HG02981 (cell line): ENCODE measurements around the gene ZFR2.
"Not testable (repeated sequence)": the region's sequence is repeated elsewhere in the genome, so short reads cannot be mapped to it uniquely, and the experiment has no call there.

Experiments used
- ATAC-seq: cut with Tn5 transposase; IDR thresholded peaks from one replicate; pipeline ENCODE4 v1.9.1; 2021; ENCODE audit warnings: mild to moderate bottlenecking, moderate library complexity; ENCODE audit not compliant: unreplicated experiment

The ZFR2 gene

GRCh38 chr19:3774621-3775373 is 94.0 kb downstream of the ZFR2 start:
- ATAC-seq: no peak

GRCh38 chr19:3773814-3774515 is 94.9 kb downstream of the ZFR2 start:
- ATAC-seq: no peak

- no peak for ATAC-seq
These were observed 96.9 kb downstream of the ZFR2 start, which contains the start of gene RAX2 for GRCh38 chr19:3771906-3772455. RAX2 (minus strand) TSS chr19:3772228; CDS start chr19:3771742, 486 bp downstream.

- no peak for ATAC-seq
These were observed 97.6 kb downstream of the ZFR2 start for GRCh38 chr19:3771000-3771905.

GRCh38 chr19:3770136-3770999 is 98.5 kb downstream of the ZFR2 start:
- no peak for ATAC-seq

DNA sequence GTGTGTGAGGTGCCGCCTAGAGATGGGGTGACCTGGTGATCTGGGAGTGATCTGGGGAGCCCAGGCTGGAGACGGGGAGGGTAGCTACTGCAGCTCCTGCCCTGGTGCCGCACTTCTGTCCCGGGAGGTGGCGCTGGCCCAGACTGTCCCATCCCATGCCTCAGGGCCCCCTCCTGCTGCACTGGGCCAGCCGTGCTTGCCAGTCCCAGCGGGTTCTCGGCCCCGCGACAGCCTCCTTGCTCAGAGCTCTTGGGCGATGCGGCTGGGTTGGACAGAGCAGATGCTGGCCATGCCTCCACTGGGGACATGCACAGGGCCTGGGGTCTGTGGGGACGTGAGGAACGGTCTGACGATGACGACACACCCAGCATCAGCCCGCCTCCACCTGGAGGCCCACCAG is 99.3 kb downstream of the ZFR2 start:
- no peak for ATAC-seq

DNA sequence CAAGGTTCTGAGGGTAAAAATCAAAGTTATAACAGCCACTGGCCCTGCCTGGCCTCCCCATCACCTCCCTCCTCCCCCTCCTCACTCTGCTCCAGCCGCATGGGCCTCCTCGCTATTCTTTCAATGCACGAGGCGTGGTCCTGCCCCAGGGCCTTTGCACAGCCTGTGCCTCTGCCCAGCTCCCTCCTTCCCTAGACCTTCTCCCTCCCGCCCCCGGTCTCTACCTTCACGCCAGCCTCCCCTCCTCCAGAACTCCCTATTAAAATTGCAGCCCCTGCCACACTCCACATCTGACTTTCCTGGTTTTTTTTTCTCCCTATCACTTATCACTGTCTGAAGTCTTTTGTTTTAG is 100.1 kb downstream of the ZFR2 start:
- no peak for ATAC-seq

- no peak for ATAC-seq
These were observed 100.7 kb downstream of the ZFR2 start for GRCh38 chr19:3768015-3768747.

- ATAC-seq: no peak
These were observed 101.8 kb downstream of the ZFR2 start for GRCh38 chr19:3767050-3767449.

- no peak for ATAC-seq
These were observed 102.3 kb downstream of the ZFR2 start for GRCh38 chr19:3766520-3766919.

DNA sequence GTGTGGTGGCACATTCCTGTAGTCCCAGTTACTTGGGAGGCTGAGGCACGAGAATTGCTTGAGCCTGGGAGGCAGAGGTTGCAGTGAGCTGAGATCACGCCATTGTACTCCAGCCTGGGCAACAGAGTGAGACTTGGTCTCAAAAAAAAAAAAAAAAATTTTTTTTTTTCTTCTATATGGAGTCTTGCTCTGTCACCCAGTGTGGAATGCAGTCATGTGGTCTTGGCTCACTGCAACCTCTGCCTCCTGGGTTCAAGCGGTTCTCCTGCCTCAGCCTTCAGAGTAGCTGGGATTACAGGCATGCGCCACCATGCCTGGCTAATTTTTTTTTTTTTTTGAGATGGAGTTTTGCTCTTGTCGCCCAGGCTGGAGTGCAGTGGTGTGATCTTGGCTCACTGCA is 103.1 kb downstream of the ZFR2 start:
- ATAC-seq: not testable (repeated sequence)

DNA sequence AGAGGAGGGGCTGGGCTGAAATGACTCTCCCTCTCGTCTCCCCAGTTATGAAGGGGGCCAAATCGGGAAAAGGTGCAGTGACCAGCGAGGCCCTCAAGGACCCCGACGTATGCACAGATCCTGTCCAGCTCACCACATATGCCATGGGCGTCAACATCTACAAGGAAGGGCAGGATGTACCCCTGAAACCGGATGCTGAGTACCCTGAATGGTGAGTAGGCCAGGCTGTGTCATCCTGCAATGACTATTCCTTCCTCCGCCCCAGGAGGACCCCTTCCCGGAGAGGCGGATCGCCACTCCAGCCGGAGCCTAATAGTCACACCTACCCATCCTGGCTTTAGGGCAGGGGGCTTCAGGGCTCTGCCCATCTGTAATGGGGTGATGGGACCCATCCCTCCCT is 103.7 kb downstream of the ZFR2 start:
- no peak for ATAC-seq

DNA sequence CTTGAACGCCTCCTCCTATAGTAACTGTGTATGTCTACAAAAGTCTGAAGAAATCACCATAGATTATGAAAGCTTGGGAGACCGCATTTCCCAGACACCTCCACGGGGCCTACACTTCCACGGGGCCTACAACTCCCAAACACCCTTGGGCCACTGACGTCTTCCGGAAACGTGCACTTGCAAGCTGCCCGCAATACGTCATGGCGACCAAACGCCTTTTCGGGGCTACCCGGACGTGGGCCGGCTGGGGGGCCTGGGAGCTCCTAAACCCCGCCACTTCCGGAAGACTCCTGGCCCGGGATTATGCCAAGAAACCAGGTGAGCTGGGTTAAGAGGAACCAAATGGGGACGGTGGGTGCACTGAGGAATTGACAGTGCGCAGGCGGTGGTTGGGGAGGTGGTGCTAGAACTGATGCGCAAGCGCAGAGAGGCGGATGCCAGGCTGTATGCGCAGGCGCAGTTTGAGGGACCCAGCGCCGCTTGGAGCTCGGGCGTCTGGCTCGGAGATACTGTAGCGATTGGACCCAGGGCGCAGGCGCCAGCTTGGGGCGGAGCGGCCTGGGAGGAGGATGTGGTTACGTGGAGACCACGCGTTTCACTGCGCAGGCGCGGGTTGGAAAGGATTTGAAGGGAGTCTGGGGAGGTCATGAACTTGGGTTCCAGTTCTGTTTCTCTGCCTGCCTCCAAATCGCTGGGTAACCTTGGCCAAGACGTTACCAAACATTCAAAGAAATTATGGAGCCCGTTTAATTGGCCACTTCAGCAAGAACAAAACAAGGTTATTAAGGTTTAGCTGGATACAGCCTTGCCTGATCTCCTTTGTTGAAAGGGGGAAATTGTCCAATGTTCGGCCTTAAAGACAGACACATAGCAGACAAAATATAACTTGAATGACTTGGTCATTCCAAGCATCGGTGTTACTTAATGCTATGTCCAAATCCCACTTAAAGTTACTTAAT is 106.1 kb downstream of the ZFR2 start, which contains the start of gene MRPL54:
Gene MRPL54, plus strand, starts transcription at position 182 of the 959 bp plus-strand sequence. Its CDS starts 19 bp downstream, at position 201.
- peak; percentile 67 for ATAC-seq

DNA sequence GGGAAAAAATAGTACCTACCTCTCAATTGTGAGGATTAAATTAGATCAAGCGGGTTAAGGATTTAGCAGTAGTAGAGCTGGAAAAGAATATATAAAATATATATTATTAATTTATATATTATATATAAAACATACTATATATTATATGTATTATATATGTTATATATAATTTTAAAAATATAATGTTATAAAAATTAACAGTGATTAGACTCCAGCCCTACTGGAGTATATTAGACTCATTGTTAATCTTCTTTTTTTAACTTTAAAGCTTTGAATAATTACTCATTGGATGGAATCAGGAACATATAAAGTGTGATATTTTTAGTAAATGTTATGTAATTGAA is 106.7 kb downstream of the ZFR2 start:
- no peak for ATAC-seq

DNA sequence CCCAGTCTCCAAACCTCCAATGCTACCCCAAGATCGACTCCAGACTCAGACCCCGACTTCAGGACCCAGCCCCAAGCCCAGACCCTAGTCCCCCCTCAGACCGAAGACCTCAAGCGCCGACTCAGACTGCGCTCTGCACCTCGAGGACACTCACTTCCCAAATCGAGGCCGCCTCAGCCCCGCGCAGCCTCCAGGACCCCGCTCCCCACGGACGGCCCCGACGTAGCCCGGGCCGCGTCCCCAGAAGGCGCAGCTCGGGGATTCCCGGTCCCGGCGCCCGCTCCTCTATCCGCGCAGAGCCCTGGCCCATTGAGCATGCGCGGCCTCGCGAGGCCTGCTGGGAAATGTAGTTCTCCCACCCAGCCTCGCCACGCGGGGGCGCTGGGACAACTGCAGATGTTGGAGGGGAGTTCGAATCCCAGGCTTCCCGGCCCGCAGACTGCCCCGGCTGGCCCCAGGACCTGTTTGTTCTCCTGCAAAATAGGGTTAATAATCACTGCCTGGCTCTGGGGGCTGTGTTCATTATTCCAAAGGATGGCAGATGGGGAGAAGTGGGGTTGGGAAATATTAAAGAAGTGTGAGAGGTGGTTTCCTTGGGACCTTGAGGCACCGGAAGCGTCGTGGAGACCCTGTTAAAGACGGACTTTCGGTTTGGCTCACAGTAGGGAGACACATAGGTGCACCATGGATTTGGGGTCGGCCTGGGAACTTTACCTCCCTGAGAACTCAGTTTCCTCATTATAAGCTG is 107.3 kb downstream of the ZFR2 start, which contains the start of gene APBA3:
Gene APBA3, minus strand, starts transcription at position 311 of the 748 bp plus-strand sequence. CDS start 1,428 bp downstream, outside the sequence.
- peak; percentile 52 for ATAC-seq

DNA sequence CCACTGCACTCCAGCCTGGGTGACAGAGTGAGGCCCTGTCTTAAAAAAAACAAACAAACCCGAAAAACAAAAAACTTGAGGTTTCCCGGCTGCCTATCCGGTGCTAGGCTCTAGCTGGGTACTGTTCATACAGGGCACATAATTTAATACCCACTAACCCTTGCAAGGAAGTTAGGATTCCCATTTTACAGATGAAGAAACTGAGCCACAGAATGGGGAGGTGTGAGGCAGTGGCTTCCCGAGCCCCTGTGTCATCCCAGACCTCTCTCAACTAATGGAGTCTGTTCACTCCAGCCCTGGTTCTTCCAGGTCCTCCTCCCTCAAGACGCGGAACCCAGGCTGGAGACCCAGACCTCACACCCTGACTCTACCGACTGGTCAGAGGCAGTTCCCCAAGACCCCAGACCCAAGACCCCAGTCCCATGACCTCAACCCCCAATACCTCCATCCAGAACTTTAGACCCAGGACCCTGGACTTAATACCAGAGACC is 107.9 kb downstream of the ZFR2 start:
- ATAC-seq: no peak
